Measurements from ENCODE around the gene CCDC192.

DNA sequence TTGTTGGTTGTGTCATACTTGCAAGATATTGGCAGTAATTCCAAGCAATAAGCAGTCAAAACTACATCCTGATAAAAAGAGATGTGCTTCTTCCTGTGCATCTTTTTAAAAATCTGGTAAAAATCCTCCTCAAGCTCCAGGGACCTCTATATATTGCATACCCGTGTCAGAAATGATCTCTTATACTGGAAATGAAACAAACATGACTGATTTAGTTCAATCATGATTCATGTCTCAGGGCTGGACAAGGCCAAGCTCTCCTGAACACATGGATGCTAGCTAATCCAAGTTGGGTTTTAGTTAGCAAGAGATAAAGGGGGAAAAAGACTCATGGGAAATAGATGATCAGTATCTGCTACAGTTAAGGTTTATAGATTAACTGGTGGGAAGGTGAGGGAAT lies 69.3 kb downstream of the CCDC192 start:
- TF ChIP-seq, protein P1, sequence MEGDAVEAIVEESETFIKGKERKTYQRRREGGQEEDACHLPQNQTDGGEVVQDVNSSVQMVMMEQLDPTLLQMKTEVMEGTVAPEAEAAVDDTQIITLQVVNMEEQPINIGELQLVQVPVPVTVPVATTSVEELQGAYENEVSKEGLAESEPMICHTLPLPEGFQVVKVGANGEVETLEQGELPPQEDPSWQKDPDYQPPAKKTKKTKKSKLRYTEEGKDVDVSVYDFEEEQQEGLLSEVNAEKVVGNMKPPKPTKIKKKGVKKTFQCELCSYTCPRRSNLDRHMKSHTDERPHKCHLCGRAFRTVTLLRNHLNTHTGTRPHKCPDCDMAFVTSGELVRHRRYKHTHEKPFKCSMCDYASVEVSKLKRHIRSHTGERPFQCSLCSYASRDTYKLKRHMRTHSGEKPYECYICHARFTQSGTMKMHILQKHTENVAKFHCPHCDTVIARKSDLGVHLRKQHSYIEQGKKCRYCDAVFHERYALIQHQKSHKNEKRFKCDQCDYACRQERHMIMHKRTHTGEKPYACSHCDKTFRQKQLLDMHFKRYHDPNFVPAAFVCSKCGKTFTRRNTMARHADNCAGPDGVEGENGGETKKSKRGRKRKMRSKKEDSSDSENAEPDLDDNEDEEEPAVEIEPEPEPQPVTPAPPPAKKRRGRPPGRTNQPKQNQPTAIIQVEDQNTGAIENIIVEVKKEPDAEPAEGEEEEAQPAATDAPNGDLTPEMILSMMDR (conservative IDR thresholded peaks at IDR 0.05; ENCODE audit: low read depth, low read length): no peak
- no peak for TF ChIP-seq MAFK (IDR thresholded peaks at IDR 0.05; ENCODE audit: low read depth, low read length)
- no peak for TF ChIP-seq SMC3 (IDR thresholded peaks at IDR 0.05; ENCODE audit: low read depth, low read length)
- TF ChIP-seq POLR2A (IDR thresholded peaks at IDR 0.05; ENCODE audit: low read depth, low read length): no peak
- TF ChIP-seq MAZ (IDR thresholded peaks at IDR 0.05; ENCODE audit: borderline replicate concordance, low read depth, low read length): no peak
- no peak for TF ChIP-seq CEBPB (IDR thresholded peaks at IDR 0.05; ENCODE audit: low read depth, low read length)
- TF ChIP-seq, protein P2, sequence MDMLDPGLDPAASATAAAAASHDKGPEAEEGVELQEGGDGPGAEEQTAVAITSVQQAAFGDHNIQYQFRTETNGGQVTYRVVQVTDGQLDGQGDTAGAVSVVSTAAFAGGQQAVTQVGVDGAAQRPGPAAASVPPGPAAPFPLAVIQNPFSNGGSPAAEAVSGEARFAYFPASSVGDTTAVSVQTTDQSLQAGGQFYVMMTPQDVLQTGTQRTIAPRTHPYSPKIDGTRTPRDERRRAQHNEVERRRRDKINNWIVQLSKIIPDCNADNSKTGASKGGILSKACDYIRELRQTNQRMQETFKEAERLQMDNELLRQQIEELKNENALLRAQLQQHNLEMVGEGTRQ (IDR thresholded peaks at IDR 0.05; ENCODE audit: low read depth, low read length): no peak
- TF ChIP-seq RAD21 (IDR thresholded peaks at IDR 0.05; ENCODE audit: low read length): no peak
- TF ChIP-seq NFE2L2 (IDR thresholded peaks at IDR 0.05; ENCODE audit: low read depth, low read length): no peak
- TF ChIP-seq RFX5 (IDR thresholded peaks at IDR 0.05; ENCODE audit: low read depth, low read length): no peak
- TF ChIP-seq, protein P3, sequence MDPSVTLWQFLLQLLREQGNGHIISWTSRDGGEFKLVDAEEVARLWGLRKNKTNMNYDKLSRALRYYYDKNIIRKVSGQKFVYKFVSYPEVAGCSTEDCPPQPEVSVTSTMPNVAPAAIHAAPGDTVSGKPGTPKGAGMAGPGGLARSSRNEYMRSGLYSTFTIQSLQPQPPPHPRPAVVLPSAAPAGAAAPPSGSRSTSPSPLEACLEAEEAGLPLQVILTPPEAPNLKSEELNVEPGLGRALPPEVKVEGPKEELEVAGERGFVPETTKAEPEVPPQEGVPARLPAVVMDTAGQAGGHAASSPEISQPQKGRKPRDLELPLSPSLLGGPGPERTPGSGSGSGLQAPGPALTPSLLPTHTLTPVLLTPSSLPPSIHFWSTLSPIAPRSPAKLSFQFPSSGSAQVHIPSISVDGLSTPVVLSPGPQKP (IDR thresholded peaks at IDR 0.05; ENCODE audit: borderline replicate concordance, low read depth, low read length): no peak

All from IMR-90 (cell line).